ENCODE measurements around the gene ZBTB26.

GRCh38 chr9:122900791-122901190 lies 30.5 kb downstream of the ZBTB26 start:
- no peak for TF ChIP-seq EZH2 (IDR thresholded peaks at IDR 0.05; ENCODE audit: insufficient read depth, low read length)
- no peak for TF ChIP-seq CTCF (IDR thresholded peaks at IDR 0.05; ENCODE audit: insufficient read depth, low read depth, low read length)

Data from astrocyte (in vitro differentiated cells and primary cell).